Measurements from ENCODE around the gene GREM1. TPM values are rescaled to one million over a fixed set of nuclear protein-coding genes. Genes with fewer than 3 reads are reported as not detected.

GREM1 gene
- total and polyA plus RNA-seq, 7 donors = 2.5 to 33.2 (median 25.5) TPM

DNA sequence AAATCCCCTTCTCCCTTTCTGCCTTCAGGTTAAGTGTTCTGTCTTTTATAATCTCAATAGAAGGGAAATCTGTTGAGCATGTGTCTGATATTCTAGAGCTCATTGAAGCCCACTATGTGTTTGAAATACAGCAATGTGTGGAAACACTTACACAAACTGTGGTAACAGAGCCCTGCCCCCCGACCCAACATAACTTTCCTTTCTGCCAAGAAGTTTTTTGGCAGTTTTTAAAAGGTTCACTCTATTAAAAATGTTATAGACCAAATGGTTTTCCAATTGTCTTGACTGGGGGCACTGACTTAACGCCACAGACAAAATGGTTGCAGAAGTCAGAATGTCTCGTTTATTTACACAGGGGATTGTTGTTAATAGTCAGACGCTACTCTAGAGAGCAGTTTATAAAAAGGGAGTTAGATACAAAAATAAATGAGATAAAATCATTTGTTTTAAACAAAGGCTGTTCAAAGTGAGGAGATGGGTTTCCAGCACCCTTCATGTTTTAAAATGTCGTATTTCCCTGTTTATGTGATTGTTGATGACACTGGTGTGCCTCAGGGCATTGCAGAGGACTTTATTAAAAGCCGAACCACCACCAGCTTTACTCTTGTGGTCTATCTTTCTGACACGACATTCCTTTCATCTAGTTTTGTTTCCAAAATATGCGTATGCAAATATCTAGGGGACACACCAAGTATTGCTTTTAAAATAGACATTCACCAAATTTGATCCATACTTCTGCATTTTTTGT, 26.7 kb upstream of the GREM1 start:
- H3K4me1 ChIP-seq = no peaks in the 10 kb centered on the region
- H3K9me3 ChIP-seq = no peaks in the 10 kb centered on the region
- 78 to 87% methylated on average over 8 of the region's 8 CpGs for WGBS, 2 donors
- H3K27ac ChIP-seq = no peak overlapping the region
- intact Hi-C loops (cut with DNase I) = no loop called here
- H3K4me3 ChIP-seq = no peak overlapping the region
- no peak for TF ChIP-seq POLR2A (IDR thresholded peaks at IDR 0.05)
- no peak for TF ChIP-seq EP300 (IDR thresholded peaks at IDR 0.05)
- no peak for TF ChIP-seq POLR2AphosphoS5 (IDR thresholded peaks at IDR 0.05)
- TF ChIP-seq, protein P1, sequence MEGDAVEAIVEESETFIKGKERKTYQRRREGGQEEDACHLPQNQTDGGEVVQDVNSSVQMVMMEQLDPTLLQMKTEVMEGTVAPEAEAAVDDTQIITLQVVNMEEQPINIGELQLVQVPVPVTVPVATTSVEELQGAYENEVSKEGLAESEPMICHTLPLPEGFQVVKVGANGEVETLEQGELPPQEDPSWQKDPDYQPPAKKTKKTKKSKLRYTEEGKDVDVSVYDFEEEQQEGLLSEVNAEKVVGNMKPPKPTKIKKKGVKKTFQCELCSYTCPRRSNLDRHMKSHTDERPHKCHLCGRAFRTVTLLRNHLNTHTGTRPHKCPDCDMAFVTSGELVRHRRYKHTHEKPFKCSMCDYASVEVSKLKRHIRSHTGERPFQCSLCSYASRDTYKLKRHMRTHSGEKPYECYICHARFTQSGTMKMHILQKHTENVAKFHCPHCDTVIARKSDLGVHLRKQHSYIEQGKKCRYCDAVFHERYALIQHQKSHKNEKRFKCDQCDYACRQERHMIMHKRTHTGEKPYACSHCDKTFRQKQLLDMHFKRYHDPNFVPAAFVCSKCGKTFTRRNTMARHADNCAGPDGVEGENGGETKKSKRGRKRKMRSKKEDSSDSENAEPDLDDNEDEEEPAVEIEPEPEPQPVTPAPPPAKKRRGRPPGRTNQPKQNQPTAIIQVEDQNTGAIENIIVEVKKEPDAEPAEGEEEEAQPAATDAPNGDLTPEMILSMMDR (IDR thresholded peaks at IDR 0.05) = no peak
- no peak for DNase-seq
- no peaks in the 10 kb centered on the region for H3K27me3 ChIP-seq
- no peaks in the 10 kb centered on the region for H3K36me3 ChIP-seq

DNA sequence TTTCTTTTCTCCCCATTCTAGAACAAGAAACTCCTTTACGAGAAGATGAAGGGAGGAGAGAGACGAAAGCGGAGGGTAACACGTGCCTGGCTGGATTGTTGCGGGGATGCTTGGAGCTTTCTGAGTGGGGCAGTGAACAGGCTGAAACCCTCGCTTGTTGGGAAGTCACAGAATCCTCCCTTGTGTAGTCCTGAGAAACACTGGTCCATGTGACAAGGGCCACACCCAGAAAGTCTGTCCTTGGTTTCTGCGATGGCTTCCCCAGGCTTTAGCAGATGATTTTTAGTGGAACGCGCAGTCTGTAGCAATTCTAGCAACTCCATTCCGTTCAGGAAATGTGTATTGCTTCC, 26.1 kb upstream of the GREM1 start:
- Histone ChIP-seq H3K9me3 (no peaks in the 10 kb centered on the region), H3K27ac (no peak overlapping the region), H3K27me3 (no peaks in the 10 kb centered on the region), H3K4me1 (no peaks in the 10 kb centered on the region), H3K4me3 (no peak overlapping the region), H3K36me3 (no peaks in the 10 kb centered on the region)
- DNase-seq = no peak
- 92 to 93% methylated on average over 10 of the region's 10 CpGs for WGBS, 2 donors
- intact Hi-C loops (cut with DNase I) = no loop called here
- TF ChIP-seq EP300 (IDR thresholded peaks at IDR 0.05) = no peak
- TF ChIP-seq, protein P1 (IDR thresholded peaks at IDR 0.05) = no peak
- no peak for TF ChIP-seq POLR2AphosphoS5 (IDR thresholded peaks at IDR 0.05)
- TF ChIP-seq POLR2A (IDR thresholded peaks at IDR 0.05) = no peak

DNA sequence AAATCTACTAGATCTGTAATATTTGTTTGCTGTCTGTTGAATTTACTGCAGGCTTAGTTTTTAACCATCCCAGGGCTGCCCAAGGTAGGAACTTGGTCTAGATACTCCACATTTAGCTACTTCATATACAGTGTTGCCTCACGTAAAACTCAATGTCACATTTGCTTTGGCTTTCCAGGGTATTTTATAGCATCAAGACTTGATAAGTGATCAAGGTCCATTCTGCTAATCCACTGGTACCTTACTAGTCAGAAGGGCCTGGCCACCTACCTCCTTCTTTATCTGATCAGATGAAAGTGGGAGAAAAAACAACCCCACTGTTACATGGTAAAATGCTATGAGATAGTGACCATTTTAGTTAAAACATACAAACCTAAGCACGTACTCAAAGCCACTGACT, 25.5 kb upstream of the GREM1 start:
- H3K36me3 ChIP-seq = no peaks in the 10 kb centered on the region
- no peak overlapping the region for H3K4me3 ChIP-seq
- H3K27ac ChIP-seq = no peak overlapping the region
- DNase-seq = no peak
- TF ChIP-seq POLR2AphosphoS5 (IDR thresholded peaks at IDR 0.05) = no peak
- TF ChIP-seq, protein P1 (IDR thresholded peaks at IDR 0.05) = no peak
- no peak for TF ChIP-seq EP300 (IDR thresholded peaks at IDR 0.05)
- no peak for TF ChIP-seq POLR2A (IDR thresholded peaks at IDR 0.05)
- 57 to 83% methylated on average over 2 of the region's 2 CpGs for WGBS, 2 donors
- intact Hi-C loops (cut with DNase I) = no loop called here
- no peaks in the 10 kb centered on the region for H3K9me3 ChIP-seq
- no peaks in the 10 kb centered on the region for H3K4me1 ChIP-seq
- no peaks in the 10 kb centered on the region for H3K27me3 ChIP-seq

DNA sequence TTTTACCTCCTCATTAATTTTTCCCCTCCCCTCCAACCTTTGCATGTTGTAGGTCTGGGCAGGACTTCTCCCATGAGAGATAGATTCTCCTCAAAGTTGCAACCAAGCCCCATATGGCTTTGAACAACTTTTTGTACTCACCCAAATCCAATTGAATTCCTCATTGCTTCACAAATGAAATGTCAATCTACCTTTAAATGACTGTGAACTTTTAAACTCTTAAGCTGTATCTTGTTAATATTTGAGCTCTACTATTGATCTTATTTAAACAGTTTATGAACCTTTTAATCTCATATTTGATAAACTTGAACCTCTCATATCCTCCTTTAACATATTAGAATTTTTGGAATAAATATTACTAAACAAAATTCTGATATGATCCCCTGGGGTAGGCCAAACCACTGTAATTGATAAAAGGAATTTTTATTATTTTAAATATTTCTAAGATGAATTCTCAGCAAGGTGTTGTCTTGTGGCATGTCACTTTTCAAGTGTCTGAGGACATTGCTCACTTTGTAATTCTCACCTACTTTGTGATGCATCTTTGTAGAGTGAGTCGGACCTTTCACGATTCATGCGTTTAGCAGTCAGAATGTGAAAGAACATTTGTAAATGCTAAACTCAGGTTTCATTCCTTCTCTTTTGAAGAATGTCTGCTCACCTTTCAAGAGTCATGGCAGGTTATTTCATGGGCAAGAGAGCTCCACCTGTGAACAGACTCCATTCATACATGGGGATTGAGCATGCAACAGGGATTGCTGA, 23.4 kb upstream of the GREM1 start:
- Histone ChIP-seq H3K36me3 (no peaks in the 10 kb centered on the region), H3K27ac (no peak overlapping the region), H3K9me3 (no peaks in the 10 kb centered on the region), H3K4me3 (no peak overlapping the region), H3K4me1 (no peaks in the 10 kb centered on the region), H3K27me3 (no peaks in the 10 kb centered on the region)
- no peak for DNase-seq
- 94 to 96% methylated on average over 3 of the region's 3 CpGs for WGBS, 2 donors
- TF ChIP-seq, protein P1 (IDR thresholded peaks at IDR 0.05) = no peak
- no peak for TF ChIP-seq POLR2A (IDR thresholded peaks at IDR 0.05)
- no peak for TF ChIP-seq POLR2AphosphoS5 (IDR thresholded peaks at IDR 0.05)
- no peak for TF ChIP-seq EP300 (IDR thresholded peaks at IDR 0.05)
- intact Hi-C loops (cut with DNase I) = no loop called here
